HepG2 (cell line): Measurements from ENCODE around the gene PBX2. TPM values are rescaled to one million over a fixed set of nuclear protein-coding genes. Genes with fewer than 3 reads are reported as not detected.

ENCODE experiments used
- BCL6 ChIP-seq: IDR thresholded peaks from 2 replicates; pipeline ENCODE4 v1.6.1; 2016; ENCODE audit warnings: missing genetic modification reagents, missing compliant biosample characterization
- FOXO1 ChIP-seq: sonication (generic); formaldehyde crosslinking; IDR thresholded peaks from 2 replicates; pipeline ENCODE4 v1.4.0; 2020; ENCODE audit warnings: missing genetic modification reagents
- HNRNPUL1 ChIP-seq: fragments of 200-400 bp; formaldehyde crosslinking; IDR thresholded peaks from 2 replicates; pipeline ENCODE4 v1.6.1; 2017; ENCODE audit warnings: low read depth, mild to moderate bottlenecking, low read length, moderate library complexity
- HOXA9 ChIP-seq: sonication (generic); formaldehyde crosslinking; IDR thresholded peaks from 2 replicates; pipeline ENCODE4 v1.8.1; 2022; ENCODE audit warnings: missing genetic modification reagents, mild to moderate bottlenecking, moderate library complexity, borderline replicate concordance
- MZF1 ChIP-seq: sonication (generic); formaldehyde crosslinking; IDR thresholded peaks from 2 replicates; pipeline ENCODE4 v1.8.1; 2023; ENCODE audit warnings: mild to moderate bottlenecking, missing genetic modification reagents, borderline replicate concordance
- NR3C1 ChIP-seq: sonication (generic); formaldehyde crosslinking; IDR thresholded peaks from 2 replicates; pipeline ENCODE4 v1.4.0; 2020; ENCODE audit warnings: missing genetic modification reagents
- SMAD9 ChIP-seq: sonication (generic); formaldehyde crosslinking; IDR thresholded peaks from 2 replicates; pipeline ENCODE4 v1.5.1; 2020; ENCODE audit warnings: mild to moderate bottlenecking, missing genetic modification reagents
- SMC3 ChIP-seq: IDR thresholded peaks from 2 replicates; pipeline ENCODE4 v1.6.1; 2011; ENCODE audit warnings: low read length, improper control_type of control experiment
- SRSF1 ChIP-seq: fragments of 200-400 bp; formaldehyde crosslinking; optimal IDR thresholded peaks from 2 replicates; pipeline ENCODE3; 2017; ENCODE audit warnings: mild to moderate bottlenecking, low read depth, low read length, moderate library complexity
- STAT5B ChIP-seq: sonication (generic); formaldehyde crosslinking; IDR thresholded peaks from 2 replicates; pipeline ENCODE4 v1.4.0; 2020; ENCODE audit warnings: missing genetic modification reagents
- XBP1 ChIP-seq: sonication (generic); formaldehyde crosslinking; IDR thresholded peaks from 2 replicates; pipeline ENCODE4 v1.5.0; 2020; ENCODE audit warnings: missing genetic modification reagents
- YY1 ChIP-seq: IDR thresholded peaks from 2 replicates; pipeline ENCODE4 v1.6.1; 2011; ENCODE audit warnings: low read length, low read depth, moderate library complexity, mild to moderate bottlenecking; ENCODE audit not compliant: insufficient read depth, insufficient replicate concordance
- ZBTB7B ChIP-seq: sonication (generic); formaldehyde crosslinking; IDR thresholded peaks from 2 replicates; pipeline ENCODE4 v1.4.0; 2020; ENCODE audit warnings: missing genetic modification reagents
- ZNF205 ChIP-seq: IDR thresholded peaks from 2 replicates; pipeline ENCODE4 v1.6.1; 2018; ENCODE audit warnings: missing biosample characterization, missing genetic modification reagents
- ZNF569 ChIP-seq: sonication (generic); formaldehyde crosslinking; IDR thresholded peaks from 2 replicates; pipeline ENCODE4 v1.5.0; 2020; ENCODE audit warnings: mild to moderate bottlenecking, missing genetic modification reagents, moderate library complexity, borderline replicate concordance
- ZNF720 ChIP-seq: sonication (generic); formaldehyde crosslinking; IDR thresholded peaks from 2 replicates; pipeline ENCODE4 v1.4.0; 2020; ENCODE audit warnings: missing genetic modification reagents
- ZSCAN30 ChIP-seq: sonication (generic); formaldehyde crosslinking; IDR thresholded peaks from 2 replicates; pipeline ENCODE4 v1.5.0; 2020; ENCODE audit warnings: mild to moderate bottlenecking, missing genetic modification reagents
- polyA plus RNA-seq, 8 experiments: library from polyadenylated mRNA; depleted of rRNA in 3 of 8; stranded (reverse) in 7 of 8; unstranded in 1 of 8; fragments of >200 nt; fragmentation: Illumina TruSeq in 4 of 8; extraction: Trizol in 4 of 8; gene quantifications; 2 replicates each; pipeline versions ENCODE4 v1.2.1 to v1.2.3, GENCODE V29; 2011 to 2016; ENCODE audit warnings: low read depth in 4 of 8, missing spikeins in 1 of 8, mixed read lengths in 1 of 8; ENCODE audit not compliant: insufficient read depth in 1 of 8
- total RNA-seq, 5 experiments: library from RNA; depleted of rRNA; stranded (reverse); fragments of >200 nt; fragmentation: Illumina TruSeq; extraction: Trizol; gene quantifications; 2 replicates each; pipeline ENCODE4 v1.2.3, GENCODE V29; 2016; ENCODE audit warnings: low read depth in 1 of 5
- TF ChIP-seq, protein P1 (sequence below): sonication (generic); formaldehyde crosslinking; IDR thresholded peaks from 2 replicates; pipeline ENCODE4 v1.4.0; 2020; ENCODE audit warnings: missing genetic modification reagents
- TF ChIP-seq, protein P2 (sequence below): sonication (generic); formaldehyde crosslinking; IDR thresholded peaks from 2 replicates; pipeline ENCODE4 v1.4.0; 2020; ENCODE audit warnings: missing genetic modification reagents
- TF ChIP-seq, protein P3 (sequence below): sonication (generic); IDR thresholded peaks from 2 replicates; pipeline ENCODE4 v1.6.1; 2016; ENCODE audit warnings: low read depth, borderline replicate concordance
- TF ChIP-seq, protein P4 (sequence below): sonication (generic); formaldehyde crosslinking; IDR thresholded peaks from 2 replicates; pipeline ENCODE4 v1.8.1; 2023; ENCODE audit warnings: missing genetic modification reagents, inconsistent platforms, borderline replicate concordance
- TF ChIP-seq, protein P5 (sequence below): sonication (generic); formaldehyde crosslinking; IDR thresholded peaks from 2 replicates; pipeline ENCODE4 v1.4.0; 2020; ENCODE audit warnings: low read depth, mild to moderate bottlenecking, missing genetic modification reagents

Gene PBX2
- total and polyA plus RNA-seq, 2 of the 13 experiments (the other 11 are each of a cell fraction or from before 2014, with no cell fraction given) = 42.3 to 77.8 TPM

DNA sequence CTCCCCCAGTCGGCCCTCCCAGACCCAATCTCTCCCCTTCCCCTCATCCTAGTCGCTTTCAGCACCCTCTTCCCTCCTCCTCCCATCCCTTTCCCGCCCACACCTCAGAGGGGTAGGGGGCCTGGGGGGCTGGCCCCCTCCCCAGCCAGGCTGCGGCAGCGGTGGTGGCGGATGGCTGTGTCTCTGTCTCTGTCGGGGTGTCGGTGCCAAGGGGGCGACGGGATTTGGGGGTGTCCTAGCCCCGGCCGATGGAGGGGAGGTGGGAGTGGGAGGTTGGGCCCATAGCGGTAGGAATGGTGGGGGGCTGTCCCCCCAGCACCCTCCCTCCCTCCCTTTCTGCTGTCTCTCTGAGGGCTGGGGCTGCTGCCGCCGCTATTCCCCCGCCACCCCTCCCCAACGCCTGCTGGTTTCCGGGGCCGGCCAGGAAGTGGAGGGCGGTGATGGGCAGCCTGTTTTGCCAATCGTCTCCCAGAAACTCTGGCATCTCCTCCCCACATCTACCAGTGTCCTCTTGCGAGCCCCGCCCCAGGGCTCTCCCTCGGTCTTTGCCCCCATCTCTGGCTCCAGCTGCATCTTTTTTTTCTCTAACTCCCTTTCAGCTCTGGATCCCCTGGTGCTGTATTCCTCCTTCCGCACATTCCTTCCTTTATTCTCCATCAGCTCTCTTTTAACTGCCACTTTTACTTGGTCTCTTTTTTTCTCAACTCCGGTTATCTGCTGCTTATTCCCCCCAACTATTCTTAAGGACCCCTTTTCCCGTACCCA is 14.1 kb downstream of the PBX2 start, which contains the start of gene AGPAT1 (continued):
- TF ChIP-seq, protein P1, sequence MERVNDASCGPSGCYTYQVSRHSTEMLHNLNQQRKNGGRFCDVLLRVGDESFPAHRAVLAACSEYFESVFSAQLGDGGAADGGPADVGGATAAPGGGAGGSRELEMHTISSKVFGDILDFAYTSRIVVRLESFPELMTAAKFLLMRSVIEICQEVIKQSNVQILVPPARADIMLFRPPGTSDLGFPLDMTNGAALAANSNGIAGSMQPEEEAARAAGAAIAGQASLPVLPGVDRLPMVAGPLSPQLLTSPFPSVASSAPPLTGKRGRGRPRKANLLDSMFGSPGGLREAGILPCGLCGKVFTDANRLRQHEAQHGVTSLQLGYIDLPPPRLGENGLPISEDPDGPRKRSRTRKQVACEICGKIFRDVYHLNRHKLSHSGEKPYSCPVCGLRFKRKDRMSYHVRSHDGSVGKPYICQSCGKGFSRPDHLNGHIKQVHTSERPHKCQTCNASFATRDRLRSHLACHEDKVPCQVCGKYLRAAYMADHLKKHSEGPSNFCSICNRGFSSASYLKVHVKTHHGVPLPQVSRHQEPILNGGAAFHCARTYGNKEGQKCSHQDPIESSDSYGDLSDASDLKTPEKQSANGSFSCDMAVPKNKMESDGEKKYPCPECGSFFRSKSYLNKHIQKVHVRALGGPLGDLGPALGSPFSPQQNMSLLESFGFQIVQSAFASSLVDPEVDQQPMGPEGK = peak; percentile 90
- TF ChIP-seq ZNF205 (CRISPR knock-in tag) = no peak
- no peak for TF ChIP-seq ZNF720
- TF ChIP-seq MZF1 (CRISPR knock-in tag) = no peak
- no peak for TF ChIP-seq STAT5B (CRISPR knock-in tag)
- TF ChIP-seq, protein P2, sequence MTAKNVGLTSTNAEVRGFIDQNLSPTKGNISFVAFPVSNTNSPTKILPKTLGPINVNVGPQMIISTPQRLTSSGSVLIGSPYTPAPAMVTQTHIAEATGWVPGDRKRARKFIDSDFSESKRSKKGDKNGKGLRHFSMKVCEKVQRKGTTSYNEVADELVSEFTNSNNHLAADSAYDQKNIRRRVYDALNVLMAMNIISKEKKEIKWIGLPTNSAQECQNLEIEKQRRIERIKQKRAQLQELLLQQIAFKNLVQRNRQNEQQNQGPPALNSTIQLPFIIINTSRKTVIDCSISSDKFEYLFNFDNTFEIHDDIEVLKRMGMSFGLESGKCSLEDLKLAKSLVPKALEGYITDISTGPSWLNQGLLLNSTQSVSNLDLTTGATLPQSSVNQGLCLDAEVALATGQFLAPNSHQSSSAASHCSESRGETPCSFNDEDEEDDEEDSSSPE (CRISPR knock-in tag) = no peak
- TF ChIP-seq FOXO1 (CRISPR knock-in tag) = peak; percentile 24; the same call in 1 of the 2 replicates
- TF ChIP-seq SMAD9 = no peak
- TF ChIP-seq, protein P3, sequence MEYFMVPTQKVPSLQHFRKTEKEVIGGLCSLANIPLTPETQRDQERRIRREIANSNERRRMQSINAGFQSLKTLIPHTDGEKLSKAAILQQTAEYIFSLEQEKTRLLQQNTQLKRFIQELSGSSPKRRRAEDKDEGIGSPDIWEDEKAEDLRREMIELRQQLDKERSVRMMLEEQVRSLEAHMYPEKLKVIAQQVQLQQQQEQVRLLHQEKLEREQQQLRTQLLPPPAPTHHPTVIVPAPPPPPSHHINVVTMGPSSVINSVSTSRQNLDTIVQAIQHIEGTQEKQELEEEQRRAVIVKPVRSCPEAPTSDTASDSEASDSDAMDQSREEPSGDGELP = peak; percentile 88
- no peak for TF ChIP-seq XBP1 (CRISPR knock-in tag)
- peak; percentile 32 for TF ChIP-seq YY1
- TF ChIP-seq ZSCAN30 = no peak
- TF ChIP-seq SRSF1 = peak; percentile 99
- TF ChIP-seq BCL6 (CRISPR knock-in tag) = no peak
- TF ChIP-seq ZNF569 (CRISPR knock-in tag) = no peak; the same call in 1 of the 2 replicates
- no peak for TF ChIP-seq HNRNPUL1
- TF ChIP-seq, protein P4, sequence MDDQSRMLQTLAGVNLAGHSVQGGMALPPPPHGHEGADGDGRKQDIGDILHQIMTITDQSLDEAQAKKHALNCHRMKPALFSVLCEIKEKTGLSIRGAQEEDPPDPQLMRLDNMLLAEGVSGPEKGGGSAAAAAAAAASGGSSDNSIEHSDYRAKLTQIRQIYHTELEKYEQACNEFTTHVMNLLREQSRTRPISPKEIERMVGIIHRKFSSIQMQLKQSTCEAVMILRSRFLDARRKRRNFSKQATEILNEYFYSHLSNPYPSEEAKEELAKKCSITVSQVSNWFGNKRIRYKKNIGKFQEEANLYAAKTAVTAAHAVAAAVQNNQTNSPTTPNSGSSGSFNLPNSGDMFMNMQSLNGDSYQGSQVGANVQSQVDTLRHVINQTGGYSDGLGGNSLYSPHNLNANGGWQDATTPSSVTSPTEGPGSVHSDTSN (CRISPR knock-in tag) = peak; percentile 72; the same call in 1 of the 2 replicates
- TF ChIP-seq SMC3 = no peak
- TF ChIP-seq ZBTB7B (CRISPR knock-in tag) = no peak
- TF ChIP-seq HOXA9 = no peak
- TF ChIP-seq, protein P5, sequence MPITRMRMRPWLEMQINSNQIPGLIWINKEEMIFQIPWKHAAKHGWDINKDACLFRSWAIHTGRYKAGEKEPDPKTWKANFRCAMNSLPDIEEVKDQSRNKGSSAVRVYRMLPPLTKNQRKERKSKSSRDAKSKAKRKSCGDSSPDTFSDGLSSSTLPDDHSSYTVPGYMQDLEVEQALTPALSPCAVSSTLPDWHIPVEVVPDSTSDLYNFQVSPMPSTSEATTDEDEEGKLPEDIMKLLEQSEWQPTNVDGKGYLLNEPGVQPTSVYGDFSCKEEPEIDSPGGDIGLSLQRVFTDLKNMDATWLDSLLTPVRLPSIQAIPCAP = 0 out of 2 replicates have a peak, but pooled peaks have one; percentile 24
- no peak for TF ChIP-seq NR3C1
